GM20431 (cell line): Measurements from ENCODE around the gene PLXND1.

Source experiments
- in situ Hi-C: fragments of 300-500 bp; cut with MseI, MboI; formaldehyde crosslinking; loops from one replicate; pipeline ENCODE4 v1.15.0; 2020; ENCODE audit warnings: low sequenced_read_pairs; ENCODE audit not compliant: unreplicated experiment

PLXND1 gene

GRCh38 chr3:129536374-129536667, 70.2 kb downstream of the PLXND1 start:
- in situ Hi-C loops, result no loop called here

- in situ Hi-C loops, result no loop called here
Observed at GRCh38 chr3:129535075-129535474, 71.4 kb downstream of the PLXND1 start.

GRCh38 chr3:129534428-129535027, 71.9 kb downstream of the PLXND1 start:
- in situ Hi-C loops, result no loop called here

GRCh38 chr3:129533406-129533805, 73.1 kb downstream of the PLXND1 start:
- in situ Hi-C loops, result no loop called here

- in situ Hi-C loops, result no loop called here
Observed at GRCh38 chr3:129532261-129532660, 74.2 kb downstream of the PLXND1 start.

GRCh38 chr3:129531699-129532098, 74.8 kb downstream of the PLXND1 start:
- in situ Hi-C loops, result no loop called here

- in situ Hi-C loops, result no loop called here
Observed at GRCh38 chr3:129530821-129531220, 75.7 kb downstream of the PLXND1 start.

GRCh38 chr3:129530251-129530791, 76.2 kb downstream of the PLXND1 start:
- in situ Hi-C loops, result no loop called here

- in situ Hi-C loops, result no loop called here
Observed at GRCh38 chr3:129529436-129530210, 76.9 kb downstream of the PLXND1 start.

- in situ Hi-C loops, result no loop called here
Observed at GRCh38 chr3:129528589-129529100, 77.8 kb downstream of the PLXND1 start, which contains the start of gene RHO. Gene RHO (plus strand): TSS chr3:129528639. CDS start chr3:129528734, 95 bp downstream.

- in situ Hi-C loops, result no loop called here
Observed at GRCh38 chr3:129527262-129527661, 79.2 kb downstream of the PLXND1 start.

GRCh38 chr3:129526121-129526900, 80.2 kb downstream of the PLXND1 start:
- in situ Hi-C loops, result no loop called here

- in situ Hi-C loops, result no loop called here
Observed at GRCh38 chr3:129525341-129525968, 81.0 kb downstream of the PLXND1 start.

- in situ Hi-C loops, result no loop called here
Observed at GRCh38 chr3:129524081-129524480, 82.4 kb downstream of the PLXND1 start.

GRCh38 chr3:129522953-129523352, 83.5 kb downstream of the PLXND1 start:
- in situ Hi-C loops, result no loop called here

- in situ Hi-C loops, result no loop called here
Observed at GRCh38 chr3:129521611-129522010, 84.9 kb downstream of the PLXND1 start.

GRCh38 chr3:129520960-129521359, 85.5 kb downstream of the PLXND1 start:
- in situ Hi-C loops, result no loop called here

GRCh38 chr3:129519896-129520715, 86.4 kb downstream of the PLXND1 start:
- in situ Hi-C loops, result no loop called here

GRCh38 chr3:129519449-129519848, 87.0 kb downstream of the PLXND1 start:
- in situ Hi-C loops, result no loop called here
